Upper lobe of left lung (tissue), 6 donors: ENCODE data around the gene RBM5. TPM values are rescaled to one million over a fixed set of nuclear protein-coding genes. Genes with fewer than 3 reads are reported as not detected.

Experiments used
- ATAC-seq, 2 donors: fragments of 200-7000 bp; cut with Tn5 transposase; one replicate each; pipeline ENCODE4 v1.9.1; 2022; ENCODE audit warnings: mild to moderate bottlenecking in 2 of 2, moderate library complexity in 2 of 2; ENCODE audit not compliant: low FRiP score in 2 of 2
- DNase-seq, 2 donors: peaks; one replicate each; pipeline ENCODE4 v3.0.0-alpha.2; 2019 to 2020
- H3K27ac ChIP-seq, 4 donors: fragments of 200-600 bp; sonication (generic); one replicate each; pipeline ENCODE4 v1.5.1; 2016 to 2019
- H3K27me3 ChIP-seq, 4 donors: fragments of 200-600 bp; sonication (generic); one replicate each; pipeline ENCODE4 v1.5.1; 2017 to 2019
- H3K36me3 ChIP-seq, 4 donors: fragments of 200-600 bp; sonication (generic); one replicate each; pipeline ENCODE4 v1.5.1; 2016 to 2019
- H3K4me1 ChIP-seq, 4 donors: fragments of 200-600 bp; sonication (generic); one replicate each; pipeline ENCODE4 v1.5.1; 2018 to 2019
- H3K4me3 ChIP-seq, 4 donors: fragments of 200-600 bp; sonication (generic); one replicate each; pipeline ENCODE4 v1.5.1; 2017 to 2019; ENCODE audit warnings: mild to moderate bottlenecking in 2 of 4, moderate library complexity in 1 of 4
- H3K9me3 ChIP-seq, 4 donors: fragments of 200-600 bp; sonication (generic); one replicate each; pipeline ENCODE4 v1.5.1; 2018 to 2019
- CTCF ChIP-seq, 6 experiments: fragments of 450-650 bp in 4 of 6; fragments of 200-600 bp in 2 of 6; sonication (generic) in 2 of 6; IDR thresholded peaks; one replicate each; pipeline ENCODE4 v1.5.1; 2016 to 2019; ENCODE audit warnings: antibody characterized with exemption in 6 of 6
- EP300 ChIP-seq, 4 donors: sonication (generic); formaldehyde crosslinking; IDR thresholded peaks; one replicate each; pipeline ENCODE4 v1.5.1; 2017; ENCODE audit warnings: antibody characterized with exemption in 4 of 4, control low read depth in 2 of 4
- POLR2A ChIP-seq, 4 donors: fragments of 450-650 bp; IDR thresholded peaks; one replicate each; pipeline ENCODE4 v1.5.1; 2016 to 2017; ENCODE audit warnings: antibody characterized with exemption in 4 of 4, mild to moderate bottlenecking in 2 of 4
- POLR2AphosphoS5 ChIP-seq, 2 donors: sonication (generic); formaldehyde crosslinking; IDR thresholded peaks; one replicate each; pipeline ENCODE4 v1.5.1; 2017; ENCODE audit warnings: antibody characterized with exemption in 2 of 2
- WGBS, 2 donors: methylation state at CpG; one replicate each; pipeline ENCODE4 v1.1.5; 2017 to 2018; 5-methylcytosine and 5-hydroxymethylcytosine counted together
- total RNA-seq, 6 donors: library from RNA; depleted of rRNA in 4 of 6; stranded (reverse); fragments of >200 nt in 4 of 6; gene quantifications; one replicate each; pipeline versions ENCODE4 v1.1.0 to v1.2.1, GENCODE V29; 2016 to 2021
- donor health status: DM: no; HTN: no; CAD: no; lungs with moderate emphysema.
- donor health status: DM: no; HTN: yes; CAD: no; lungs with severe emphysema.

The RBM5 gene
- total RNA-seq, 6 donors from 2014 or later: 130 to 713 (median 189) TPM

- ATAC-seq (no peak), DNase-seq (no peak)
- H3K9me3 ChIP-seq: no peaks in the 10 kb centered on the region
- peaks cover 0 to 3% (median 0%) of the 10 kb centered on the region in 4 donors for H3K4me1 ChIP-seq
- TF ChIP-seq POLR2AphosphoS5 (IDR thresholded peaks at IDR 0.05) (no peak), CTCF (IDR thresholded peaks at IDR 0.05) (no peak), EP300 (IDR thresholded peaks at IDR 0.05) (no peak), POLR2A (IDR thresholded peaks at IDR 0.05) (no peak)
- peaks cover 90 to 100% (median 98%) of the 10 kb centered on the region in 4 donors for H3K36me3 ChIP-seq
- H3K27ac ChIP-seq: no peak overlapping the region
- 93 to 99% methylated on average over 7 of the region's 7 CpGs for WGBS, 2 donors
- no peaks in the 10 kb centered on the region for H3K27me3 ChIP-seq
- H3K4me3 ChIP-seq: no peak overlapping the region
These were observed 13.8 kb downstream of the RBM5 start for GRCh38 chr3:50102558-50102957.

- no peak overlapping the region for H3K27ac ChIP-seq
- WGBS, 2 donors: 78 to 82% methylated on average over 5 of the region's 5 CpGs
- no peaks in the 10 kb centered on the region for H3K27me3 ChIP-seq
- ATAC-seq (no peak), DNase-seq (no peak)
- H3K9me3 ChIP-seq: no peaks in the 10 kb centered on the region
- TF ChIP-seq POLR2A (IDR thresholded peaks at IDR 0.05) (no peak), POLR2AphosphoS5 (IDR thresholded peaks at IDR 0.05) (no peak), EP300 (IDR thresholded peaks at IDR 0.05) (no peak), CTCF (IDR thresholded peaks at IDR 0.05) (no peak)
- peaks cover 93 to 100% (median 97%) of the 10 kb centered on the region in 4 donors for H3K36me3 ChIP-seq
- no peak overlapping the region for H3K4me3 ChIP-seq
- H3K4me1 ChIP-seq: peaks cover 0 to 3% (median 0%) of the 10 kb centered on the region in 4 donors
These were observed 23.0 kb downstream of the RBM5 start for GRCh38 chr3:50111757-50112156.

GRCh38 chr3:50112462-50112861 lies 23.7 kb downstream of the RBM5 start:
- H3K27ac ChIP-seq: no peak overlapping the region
- no peaks in the 10 kb centered on the region for H3K9me3 ChIP-seq
- H3K27me3 ChIP-seq: no peaks in the 10 kb centered on the region
- DNase-seq: no peak
- TF ChIP-seq POLR2A (IDR thresholded peaks at IDR 0.05) (no peak), CTCF (IDR thresholded peaks at IDR 0.05) (no peak), EP300 (IDR thresholded peaks at IDR 0.05) (no peak)
- H3K4me3 ChIP-seq: no peak overlapping the region
- no peak for ATAC-seq
- H3K4me1 ChIP-seq: no peaks in the 10 kb centered on the region
- WGBS, 2 donors: 89 to 92% methylated on average over 3 of the region's 3 CpGs
- H3K36me3 ChIP-seq: peaks cover 93 to 100% (median 97%) of the 10 kb centered on the region in 4 donors

GRCh38 chr3:50117120-50117519 lies 28.4 kb downstream of the RBM5 start:
- Histone ChIP-seq H3K27me3 (no peaks in the 10 kb centered on the region), H3K4me3 (no peak overlapping the region), H3K27ac (no peak overlapping the region), H3K9me3 (no peaks in the 10 kb centered on the region), H3K4me1 (no peaks in the 10 kb centered on the region), H3K36me3 (peaks cover 73 to 97% (median 87%) of the 10 kb centered on the region in 4 donors)
- no peak for ATAC-seq
- TF ChIP-seq CTCF (IDR thresholded peaks at IDR 0.05) (no peak), POLR2AphosphoS5 (IDR thresholded peaks at IDR 0.05) (no peak), POLR2A (IDR thresholded peaks at IDR 0.05) (no peak), EP300 (IDR thresholded peaks at IDR 0.05) (no peak)
- DNase-seq: no peak
- 94 to 96% methylated on average over 4 to 8 of the region's 8 CpGs for WGBS, 2 donors

- no peaks in the 10 kb centered on the region for H3K9me3 ChIP-seq
- H3K4me3 ChIP-seq: no peak overlapping the region
- no peak for TF ChIP-seq POLR2A (IDR thresholded peaks at IDR 0.05)
- TF ChIP-seq EP300 (IDR thresholded peaks at IDR 0.05): no peak
- TF ChIP-seq POLR2AphosphoS5 (IDR thresholded peaks at IDR 0.05): no peak
- no peak for TF ChIP-seq CTCF (IDR thresholded peaks at IDR 0.05)
- peaks cover 65 to 86% (median 77%) of the 10 kb centered on the region in 4 donors for H3K36me3 ChIP-seq
- DNase-seq: no peak
- no peak for ATAC-seq
- H3K27me3 ChIP-seq: no peaks in the 10 kb centered on the region
- no peaks in the 10 kb centered on the region for H3K4me1 ChIP-seq
- no peak overlapping the region for H3K27ac ChIP-seq
- 85 to 87% methylated on average over 3 to 10 of the region's 10 CpGs for WGBS, 2 donors
These were observed 29.5 kb downstream of the RBM5 start for GRCh38 chr3:50118237-50118636.
